Skeletal muscle cell (primary cell): ENCODE measurements around the gene INPP5D.
"Not testable (repeated sequence)": the region's sequence is repeated elsewhere in the genome, so short reads cannot be mapped to it uniquely, and the experiment has no call there.

Experiments used
- DNase-seq: peaks from one replicate; pipeline ENCODE4 v3.0.0-alpha.2; 2010; ENCODE audit warnings: low read depth
- H3K4me3 ChIP-seq: 2 replicates; pipeline ENCODE4 v1.5.1; 2011; ENCODE audit warnings: low read depth, mild to moderate bottlenecking, control low read depth, low read length, moderate library complexity

Gene INPP5D

GRCh38 chr2:233186851-233187250 lies 126.7 kb downstream of the INPP5D start:
- DNase-seq = no peak
- H3K4me3 ChIP-seq = no peak overlapping the region

GRCh38 chr2:233189025-233189424 lies 128.9 kb downstream of the INPP5D start:
- H3K4me3 ChIP-seq = no peak overlapping the region
- DNase-seq = no peak

GRCh38 chr2:233191016-233191415 lies 130.9 kb downstream of the INPP5D start:
- H3K4me3 ChIP-seq, DNase-seq: not testable (repeated sequence)

- no peak overlapping the region for H3K4me3 ChIP-seq
- DNase-seq = no peak
These were observed 133.6 kb downstream of the INPP5D start for GRCh38 chr2:233193738-233194137.

- H3K4me3 ChIP-seq = no peak overlapping the region
- no peak for DNase-seq
These were observed 134.9 kb downstream of the INPP5D start for GRCh38 chr2:233195027-233195426.

- DNase-seq = no peak
- no peak overlapping the region for H3K4me3 ChIP-seq
These were observed 136.9 kb downstream of the INPP5D start for GRCh38 chr2:233197022-233197421.

- no peak for DNase-seq
These were observed 137.9 kb downstream of the INPP5D start for GRCh38 chr2:233198026-233198425.

GRCh38 chr2:233199870-233200269 lies 139.7 kb downstream of the INPP5D start:
- no peak overlapping the region for H3K4me3 ChIP-seq
- DNase-seq = no peak

More at GRCh38 chr2:233198026-233198425, 137.9 kb downstream of the INPP5D start:
- H3K4me3 ChIP-seq = no peak overlapping the region

GRCh38 chr2:233200790-233201189 lies 140.6 kb downstream of the INPP5D start:
- not testable (repeated sequence) for H3K4me3 ChIP-seq, DNase-seq

- no peak overlapping the region for H3K4me3 ChIP-seq
- no peak for DNase-seq
These were observed 141.3 kb downstream of the INPP5D start for GRCh38 chr2:233201258-233202013.

GRCh38 chr2:233202531-233202944 lies 142.4 kb downstream of the INPP5D start:
- no peak for DNase-seq
- H3K4me3 ChIP-seq = no peak overlapping the region

GRCh38 chr2:233203060-233203459 lies 142.9 kb downstream of the INPP5D start:
- DNase-seq = no peak
- H3K4me3 ChIP-seq = no peak overlapping the region

GRCh38 chr2:233204286-233204936 lies 144.3 kb downstream of the INPP5D start:
- no peak overlapping the region for H3K4me3 ChIP-seq
- DNase-seq = no peak

GRCh38 chr2:233208382-233209116 lies 148.4 kb downstream of the INPP5D start:
- no peak for DNase-seq
- no peak overlapping the region for H3K4me3 ChIP-seq

- H3K4me3 ChIP-seq = no peak overlapping the region
- DNase-seq = no peak
These were observed 149.0 kb downstream of the INPP5D start for GRCh38 chr2:233209117-233209532.

GRCh38 chr2:233209533-233210171 lies 149.5 kb downstream of the INPP5D start:
- DNase-seq = no peak

GRCh38 chr2:233210281-233210680 lies 150.1 kb downstream of the INPP5D start:
- no peak for DNase-seq
- H3K4me3 ChIP-seq = no peak overlapping the region

More at GRCh38 chr2:233209533-233210171, 149.5 kb downstream of the INPP5D start:
- H3K4me3 ChIP-seq = no peak overlapping the region

GRCh38 chr2:233210843-233211547 lies 150.9 kb downstream of the INPP5D start:
- DNase-seq = peak; percentile 71

GRCh38 chr2:233211548-233211895 lies 151.4 kb downstream of the INPP5D start:
- no peak for DNase-seq
- H3K4me3 ChIP-seq = no peak overlapping the region

More at GRCh38 chr2:233210843-233211547, 150.9 kb downstream of the INPP5D start:
- no peak overlapping the region for H3K4me3 ChIP-seq
